Anterior cingulate cortex (tissue), 58 donors: ENCODE results near the gene UIMC1.

Source experiments
- DNase-seq, 58 donors: peaks; one replicate each; lab custom pipeline; 2025; lab: John Stamatoyannopoulos, UW

UIMC1 gene

DNA sequence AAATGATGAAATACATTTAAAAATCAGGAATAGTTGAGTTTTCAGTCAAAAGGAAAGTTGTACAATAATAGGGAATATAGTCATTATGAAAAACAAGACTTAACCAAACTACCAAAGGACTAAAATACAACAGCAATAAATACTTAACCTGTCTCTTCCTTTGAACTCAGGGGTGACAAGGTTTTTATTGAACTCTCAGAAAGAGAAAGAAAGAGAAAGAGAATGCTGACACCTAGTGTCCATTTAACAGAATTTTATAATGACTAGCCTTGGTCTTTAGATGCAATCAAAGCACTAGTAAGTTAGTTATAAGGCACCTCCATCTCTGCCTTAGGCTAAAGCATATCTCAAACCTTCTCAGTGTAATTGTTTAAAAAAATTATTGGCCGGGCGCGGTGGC lies 47.5 kb downstream of the UIMC1 start:
- no peak for DNase-seq

DNA sequence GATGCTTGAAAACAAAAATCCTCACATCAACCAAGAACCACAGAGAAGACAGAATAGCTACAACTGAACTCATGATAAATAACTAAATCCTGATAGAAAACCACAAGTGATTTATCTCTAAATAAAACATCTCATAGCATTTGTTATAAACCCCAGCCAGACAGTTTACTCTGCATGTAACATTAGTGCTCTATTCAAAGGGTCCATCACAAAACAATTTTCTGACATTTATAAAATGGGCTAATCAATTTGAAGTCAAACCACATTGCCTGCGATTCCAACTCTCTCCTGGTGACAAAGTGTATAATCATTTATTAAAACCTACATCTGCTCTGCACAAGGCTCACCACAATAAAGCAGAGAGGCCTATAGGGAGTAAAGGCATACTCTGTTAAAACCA lies 49.8 kb downstream of the UIMC1 start:
- DNase-seq = no peak

DNA sequence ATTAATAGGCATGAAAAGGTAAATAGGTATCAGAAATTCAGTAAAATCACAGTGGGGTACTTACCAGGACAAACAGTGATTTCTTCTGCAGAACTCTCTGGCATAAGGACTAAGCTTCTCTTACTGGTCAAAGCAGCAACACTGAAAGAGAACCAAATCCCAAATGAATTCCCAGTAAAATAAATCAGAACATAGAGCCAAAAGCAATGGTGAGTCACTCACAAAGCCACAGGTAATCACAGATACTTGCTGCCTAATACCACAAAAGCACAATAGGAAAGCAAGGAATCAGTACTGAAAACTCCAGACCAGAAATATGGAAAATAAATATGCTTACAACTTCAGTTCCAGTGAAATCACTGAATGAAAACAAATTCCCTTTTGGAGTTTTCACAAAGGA lies 50.7 kb downstream of the UIMC1 start:
- no peak for DNase-seq

DNA sequence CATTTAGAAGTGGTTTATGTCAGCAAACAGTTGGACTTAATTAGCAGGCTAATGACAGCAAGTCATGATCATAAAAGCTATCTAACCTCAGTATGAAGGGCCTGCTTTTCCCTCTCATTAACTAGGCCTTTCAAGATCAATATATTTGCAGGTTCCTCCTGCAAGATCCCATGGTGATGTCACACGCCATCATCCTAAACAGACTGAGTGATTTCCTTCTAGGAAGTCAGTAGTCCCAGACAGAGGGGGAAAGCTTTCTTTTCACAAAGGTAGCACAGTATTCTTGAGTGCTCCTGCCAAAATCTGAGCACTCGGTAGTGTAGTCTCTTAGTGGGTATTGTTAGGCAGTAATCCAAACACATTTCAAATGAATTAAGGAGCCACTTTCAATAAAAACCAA lies 52.5 kb downstream of the UIMC1 start:
- no peak for DNase-seq

DNA sequence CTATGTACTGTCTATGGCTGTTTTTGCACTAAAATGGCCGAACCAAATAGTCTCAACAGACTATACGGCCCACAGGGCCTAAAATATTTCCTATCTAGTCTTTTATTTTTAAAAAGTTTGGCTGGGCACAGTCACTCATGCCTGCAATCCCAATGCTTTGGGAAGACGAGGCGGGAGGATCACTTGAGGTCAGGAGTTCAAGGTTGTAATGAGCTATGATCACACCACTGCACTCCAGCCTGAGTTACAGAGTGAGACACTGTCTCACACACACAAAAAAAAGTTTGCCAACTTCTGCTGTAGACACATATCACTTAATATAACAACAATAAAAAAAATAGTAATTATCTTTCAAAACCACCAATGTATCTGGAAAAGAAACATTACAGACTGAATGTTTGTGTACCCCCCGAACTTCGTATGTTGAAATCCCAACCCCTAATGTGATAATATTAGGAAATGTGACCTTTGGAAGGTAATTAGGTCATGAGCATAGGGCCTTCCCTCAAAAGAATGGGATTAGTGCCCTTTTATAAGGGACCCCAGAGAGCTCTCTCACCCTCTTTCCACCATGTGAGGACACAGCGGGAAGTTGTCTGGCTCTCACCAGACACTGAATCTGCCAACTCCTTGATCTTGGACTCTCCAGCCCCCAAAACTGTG lies 53.9 kb downstream of the UIMC1 start:
- DNase-seq = no peak

DNA sequence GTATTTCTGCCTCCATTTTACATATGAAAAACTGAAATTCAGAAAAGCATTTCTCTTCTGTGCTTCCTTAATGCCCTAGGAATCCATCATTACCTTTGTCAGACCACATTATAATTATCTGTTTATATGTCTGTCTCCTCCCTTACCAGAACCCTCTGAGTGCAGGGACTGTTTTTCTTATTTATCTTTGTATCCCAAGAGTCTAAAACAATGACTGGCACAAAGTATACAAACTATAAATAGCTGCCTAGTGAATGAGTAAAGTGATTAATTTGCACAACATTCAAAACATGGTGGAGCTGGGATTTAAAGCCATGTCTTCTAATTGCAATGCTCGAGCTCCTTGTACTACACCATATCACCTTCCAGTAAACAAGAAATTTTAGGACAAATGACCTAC lies 58.1 kb downstream of the UIMC1 start:
- DNase-seq = no peak

DNA sequence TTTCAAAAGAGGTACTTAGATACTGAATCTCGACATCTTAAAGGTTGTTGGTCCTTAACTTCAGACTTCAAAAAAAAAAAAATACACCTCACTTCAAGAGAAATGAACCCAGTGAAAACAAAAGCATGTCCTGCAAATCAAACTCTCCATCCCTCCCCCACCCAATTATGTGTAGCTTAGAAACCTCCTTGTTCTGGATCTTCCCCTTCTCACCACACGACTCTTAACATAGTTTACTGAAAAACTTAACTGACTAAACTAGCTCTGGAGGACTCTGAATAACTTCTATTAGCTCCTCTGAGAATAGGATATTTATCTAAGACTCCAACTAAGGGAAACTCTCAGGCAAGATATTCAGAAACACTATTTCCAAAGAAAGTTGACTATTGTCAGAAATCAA lies 58.7 kb downstream of the UIMC1 start:
- DNase-seq = no peak

DNA sequence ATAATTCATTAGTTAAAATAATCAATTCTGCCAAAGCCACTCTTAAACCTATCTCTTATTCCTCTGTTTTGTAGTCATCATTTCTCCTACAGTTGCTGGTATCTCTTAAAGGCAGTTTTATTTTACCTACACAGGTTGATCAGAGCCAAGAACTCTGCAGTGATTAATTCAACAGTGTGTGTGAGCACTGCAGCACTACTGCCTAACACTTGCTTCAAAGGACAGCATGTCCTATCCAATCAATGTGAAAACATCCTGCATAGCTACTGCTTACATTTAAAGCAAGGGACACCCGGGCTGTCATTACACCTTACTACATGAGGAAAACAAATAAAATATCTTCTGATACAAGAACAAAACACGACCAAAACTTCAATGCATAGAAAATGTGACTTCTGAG lies 62.3 kb downstream of the UIMC1 start:
- DNase-seq = no peak

DNA sequence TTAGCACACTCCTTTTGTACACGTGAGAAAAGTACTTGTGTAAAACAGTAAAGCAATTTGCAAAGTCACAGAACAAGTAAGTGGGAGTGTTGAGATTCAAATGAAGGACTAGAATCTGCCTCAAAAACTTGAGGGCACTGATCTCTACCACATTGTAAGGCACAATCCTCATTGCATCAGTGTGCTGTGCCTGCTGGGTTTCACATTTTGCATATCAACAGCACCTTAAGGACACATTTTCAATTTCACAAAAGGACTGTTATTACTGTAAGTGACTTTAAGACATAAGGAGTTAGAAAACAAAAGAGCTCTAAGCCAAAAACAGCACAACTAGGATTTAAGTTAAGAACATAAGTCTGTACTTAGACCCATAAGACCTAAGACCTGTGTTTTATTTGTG lies 62.8 kb downstream of the UIMC1 start:
- DNase-seq = no peak

DNA sequence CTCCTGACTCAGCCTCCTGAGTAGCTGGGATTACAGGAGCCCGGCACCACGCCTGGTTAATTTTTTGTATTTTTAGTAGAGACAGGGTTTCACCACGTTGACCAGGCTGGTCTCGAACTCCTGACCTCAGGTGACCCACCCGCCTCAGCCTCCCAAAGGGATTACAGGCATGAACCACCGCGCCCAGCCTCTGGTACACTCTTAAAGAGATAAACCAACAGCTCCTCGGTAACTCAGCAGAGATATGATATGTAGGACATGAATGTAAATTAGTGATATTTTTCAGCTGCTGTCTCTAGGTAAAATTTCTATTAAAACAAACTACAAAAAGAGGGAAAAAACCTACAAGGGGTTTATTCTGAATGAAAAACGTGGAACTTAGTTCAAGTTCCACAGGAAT lies 64.6 kb downstream of the UIMC1 start:
- DNase-seq = no peak

DNA sequence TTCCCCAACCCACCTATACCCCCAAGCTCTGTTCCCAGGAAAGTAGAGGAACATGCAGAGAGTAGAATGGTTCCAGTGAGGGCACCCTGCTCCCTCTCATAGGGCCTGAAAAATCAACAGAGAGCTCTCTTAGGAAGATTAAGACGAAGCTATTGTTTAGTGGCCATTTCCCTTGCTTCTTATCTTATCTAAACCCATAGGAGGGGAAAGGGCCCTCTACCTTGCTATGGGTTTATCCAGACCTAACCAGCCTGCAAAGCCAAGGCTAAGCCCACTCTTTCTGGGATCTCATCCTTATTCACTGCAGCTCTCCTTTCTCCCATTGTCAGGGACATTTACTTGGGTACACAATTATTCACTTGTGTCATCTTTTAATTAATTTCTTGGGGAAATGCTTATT lies 68.1 kb downstream of the UIMC1 start:
- no peak for DNase-seq

DNA sequence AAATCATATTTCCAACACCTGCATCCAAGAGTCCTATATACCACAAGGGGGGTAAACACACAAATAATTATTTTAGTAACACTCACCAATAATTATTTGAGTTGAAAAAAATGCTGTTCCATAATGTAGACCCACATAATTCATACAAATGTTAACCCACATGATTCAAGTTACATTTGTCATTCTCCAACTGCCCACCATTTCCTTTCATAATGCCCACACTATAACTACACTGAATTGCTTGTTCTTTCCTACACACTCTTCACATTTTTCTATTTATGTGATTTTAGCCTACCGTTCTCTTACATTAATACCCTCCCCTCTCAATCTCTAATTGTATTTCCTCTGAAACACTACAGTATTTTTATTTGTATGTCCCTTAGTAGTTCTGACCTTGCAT lies 71.6 kb downstream of the UIMC1 start:
- DNase-seq = no peak

DNA sequence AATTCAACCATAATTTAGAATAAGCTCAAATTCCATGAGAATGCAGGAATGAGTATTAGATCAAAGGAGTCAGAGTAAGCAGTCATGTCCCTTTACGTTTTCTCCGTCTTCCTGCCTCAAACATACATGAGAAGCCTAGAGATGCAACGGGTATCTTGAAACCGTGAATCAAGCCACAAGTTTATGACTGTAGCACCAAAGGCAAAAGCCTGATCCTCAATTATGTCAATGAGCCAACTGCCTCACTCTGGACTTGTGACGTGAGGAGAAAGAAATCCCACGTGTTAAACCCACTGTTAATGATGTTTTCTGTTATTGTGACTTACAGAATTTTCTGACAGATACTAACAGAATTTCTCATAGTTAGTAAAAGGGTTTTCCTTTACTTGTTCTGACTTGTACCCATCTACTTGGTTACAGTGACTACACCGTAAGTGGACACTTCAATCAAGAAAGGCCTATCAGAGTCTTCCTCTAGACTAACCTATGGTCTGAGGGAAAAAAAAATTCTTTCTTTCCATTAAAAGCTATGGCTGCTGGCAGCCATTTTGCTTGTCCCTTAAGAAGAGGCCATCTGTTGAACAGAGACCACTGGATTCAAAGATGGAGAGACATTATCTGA lies 72.2 kb downstream of the UIMC1 start:
- no peak for DNase-seq

DNA sequence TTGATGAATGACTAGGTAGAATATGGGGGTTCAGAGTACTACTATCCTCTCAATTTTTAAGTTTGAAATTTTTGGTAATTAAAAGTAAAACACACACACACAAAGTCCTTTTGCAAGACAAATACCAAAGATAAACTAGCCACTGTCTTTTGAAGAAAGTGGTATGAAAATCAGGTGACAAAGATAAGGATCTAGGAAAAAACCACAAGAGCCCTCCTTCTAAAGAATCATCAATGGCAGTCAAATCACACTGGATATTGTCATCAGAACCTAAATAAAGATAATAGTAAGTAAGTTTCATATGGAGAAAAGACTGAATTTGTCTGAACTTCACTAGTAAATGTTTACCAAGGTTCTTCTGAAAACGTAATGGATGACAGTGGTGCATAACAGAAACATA lies 76.9 kb downstream of the UIMC1 start:
- DNase-seq = no peak

DNA sequence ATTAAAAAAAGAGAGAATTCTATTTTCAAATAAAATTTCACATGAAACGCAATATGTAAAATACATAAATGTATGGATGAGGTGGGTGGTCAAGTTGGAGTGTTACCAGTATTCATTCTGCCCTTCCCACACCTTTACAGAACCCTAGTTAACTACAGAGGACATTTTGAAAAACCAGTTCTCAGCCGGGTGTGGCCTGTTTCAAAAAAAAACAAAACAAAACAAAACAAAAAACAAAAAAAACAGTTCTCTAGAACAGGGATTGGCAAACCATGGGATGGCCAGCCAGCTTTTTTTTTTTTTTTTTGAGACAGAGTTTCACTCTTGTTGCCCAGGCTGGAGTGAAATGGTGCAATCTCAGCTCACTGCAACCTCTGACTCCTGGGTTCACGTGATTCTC lies 79.0 kb downstream of the UIMC1 start:
- no peak for DNase-seq

DNA sequence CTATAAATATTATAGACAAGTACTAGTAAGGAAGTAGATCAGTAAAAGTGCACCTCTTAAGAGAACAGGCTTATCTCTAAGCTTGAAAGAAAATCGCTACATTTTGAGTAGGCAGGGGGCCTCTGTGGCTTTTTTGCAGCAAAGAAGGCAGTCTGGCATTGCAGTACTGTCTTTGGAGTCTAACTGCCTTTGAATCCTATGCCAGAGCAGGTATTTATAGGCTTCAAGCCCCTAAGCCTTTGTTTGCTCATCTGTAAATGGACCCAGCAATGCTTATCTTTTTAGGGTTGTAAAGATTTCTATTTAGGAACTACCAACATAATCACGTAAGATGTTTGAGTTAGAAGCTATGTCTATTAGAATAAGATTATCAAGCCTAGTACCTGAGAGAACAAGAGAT lies 83.8 kb downstream of the UIMC1 start:
- no peak for DNase-seq

DNA sequence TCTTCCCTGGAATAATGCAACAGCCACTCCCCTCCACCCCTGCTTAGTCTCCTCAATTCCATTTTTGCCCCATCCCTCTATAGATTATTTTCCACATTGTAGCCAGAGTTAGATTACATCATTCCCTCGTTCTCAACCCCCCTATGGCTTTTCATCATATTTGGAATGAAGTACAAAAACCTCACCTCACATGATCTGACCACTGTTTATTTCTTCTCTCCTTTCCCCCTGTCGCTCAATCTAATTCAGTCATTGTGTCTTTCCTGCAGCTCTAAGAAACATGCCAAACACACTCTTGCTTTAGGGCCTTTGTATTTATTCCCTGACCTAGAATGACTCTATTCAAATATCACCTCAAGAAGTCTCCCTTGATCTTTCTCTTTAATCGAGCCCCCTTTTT lies 84.9 kb downstream of the UIMC1 start:
- DNase-seq = no peak

DNA sequence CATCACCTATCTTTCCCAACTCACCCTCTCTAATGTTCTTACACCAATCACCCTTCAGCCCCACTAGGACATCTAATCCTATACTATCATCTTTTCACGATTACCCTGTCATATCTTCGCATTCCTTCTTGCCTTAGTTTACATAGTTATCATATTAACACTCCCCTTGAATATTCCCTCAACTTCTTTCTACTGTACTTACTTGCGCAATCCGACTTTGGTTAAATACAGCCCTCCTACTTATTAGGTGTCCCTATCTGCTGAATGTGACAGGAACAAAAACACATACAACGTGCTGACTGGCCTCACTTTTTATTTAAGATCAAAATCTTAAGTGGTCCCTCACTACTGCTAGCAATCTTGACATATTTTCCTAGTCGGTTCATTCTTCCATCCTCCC lies 88.0 kb downstream of the UIMC1 start:
- DNase-seq = no peak

DNA sequence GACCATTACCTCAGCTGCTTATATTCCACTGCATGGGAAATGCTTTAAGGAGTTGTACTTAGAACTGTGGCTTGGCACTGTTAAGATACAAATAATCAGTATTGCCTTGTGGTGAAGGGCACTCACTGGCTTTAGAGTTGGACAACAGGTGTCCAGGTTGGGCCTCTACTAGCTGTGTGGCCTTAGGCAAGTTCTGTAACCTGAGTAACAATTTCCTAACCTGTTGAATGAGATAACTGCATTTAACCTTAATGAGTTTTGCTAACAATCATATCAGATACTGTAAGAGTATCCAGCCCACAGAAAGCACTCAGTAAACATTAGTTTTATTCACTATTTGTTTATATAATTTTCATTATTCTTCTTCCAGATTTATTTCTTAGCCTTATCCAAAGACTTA lies 90.2 kb downstream of the UIMC1 start:
- no peak for DNase-seq

DNA sequence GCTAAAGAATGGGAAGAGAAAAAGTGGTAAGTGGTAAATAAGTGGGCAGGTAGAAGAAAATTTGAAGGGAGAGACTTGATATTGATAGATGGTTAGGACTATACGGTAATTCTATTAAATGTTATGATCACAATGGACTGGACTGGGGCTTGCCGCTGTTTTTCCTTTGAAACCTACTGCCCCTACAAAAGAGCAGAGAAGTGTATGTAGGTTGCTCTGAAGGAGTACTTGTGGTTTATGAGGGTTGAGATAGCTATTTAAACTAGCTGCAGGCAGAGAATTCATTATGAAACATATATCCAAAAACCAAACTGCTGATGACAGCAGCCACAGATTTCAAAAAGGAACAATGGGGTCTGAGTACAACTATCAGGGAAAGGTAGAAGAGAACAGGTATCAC lies 90.7 kb downstream of the UIMC1 start:
- no peak for DNase-seq

DNA sequence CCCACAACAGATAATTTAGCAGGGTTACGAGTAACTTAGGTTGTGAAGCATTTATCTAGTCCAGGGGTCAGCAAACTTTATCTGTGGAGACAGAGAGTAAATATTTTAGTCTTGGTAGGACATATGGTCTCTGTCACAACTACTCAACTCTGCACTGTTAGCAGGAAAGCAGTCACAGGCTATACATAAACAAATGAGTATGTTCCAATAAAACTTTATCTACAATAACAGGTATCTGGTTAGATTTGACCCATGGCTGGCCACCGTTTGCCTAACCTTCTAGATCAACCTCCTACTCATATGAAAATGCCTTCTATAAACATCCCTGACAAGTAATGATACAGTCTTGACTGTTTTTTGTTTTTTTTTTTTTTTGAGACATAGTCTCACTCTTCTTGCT lies 94.5 kb downstream of the UIMC1 start:
- no peak for DNase-seq

DNA sequence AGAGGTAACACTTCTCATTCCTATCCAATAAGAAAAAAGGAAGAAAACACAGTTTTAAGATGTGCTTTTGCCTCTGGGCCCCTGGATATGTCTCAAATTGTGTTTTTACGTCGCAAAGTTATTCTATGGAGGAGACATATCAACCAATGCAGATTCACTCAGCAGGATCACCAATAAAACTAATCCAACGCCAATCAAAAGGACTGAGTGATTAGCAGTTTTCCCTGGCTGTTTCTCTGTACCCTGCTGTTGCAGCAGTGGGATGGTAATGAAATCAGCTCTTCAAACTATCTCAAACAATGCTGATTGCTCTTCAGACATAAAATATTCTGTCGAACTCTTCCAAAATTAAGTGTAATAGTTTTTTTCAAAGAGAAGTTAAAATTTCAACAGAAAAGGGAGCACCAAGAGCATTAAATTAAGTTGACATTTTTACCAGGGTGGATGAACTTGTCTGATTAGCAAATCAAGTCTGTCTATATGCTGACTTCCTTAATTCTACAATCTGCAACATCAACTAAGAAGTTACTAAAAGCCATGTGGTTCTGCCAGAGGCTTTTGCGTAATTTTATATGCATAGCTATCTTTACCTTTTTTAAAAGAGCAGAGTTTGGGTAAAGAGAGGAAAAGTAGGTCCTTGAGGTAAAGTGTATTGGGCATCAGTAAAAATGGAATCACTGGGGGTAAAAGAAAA lies 97.8 kb downstream of the UIMC1 start:
- no peak for DNase-seq
